GM12891 (cell line): Measurements from ENCODE around the gene RPUSD1.

Source experiments
- PAX5 ChIP-seq: IDR thresholded peaks from 2 replicates; pipeline ENCODE4 v1.6.1; 2011; ENCODE audit warnings: low read length, moderate library complexity, mild to moderate bottlenecking; ENCODE audit not compliant: insufficient read depth, severe bottlenecking
- POLR2A ChIP-seq: IDR thresholded peaks from 2 replicates; pipeline ENCODE4 v1.6.1; 2011; ENCODE audit warnings: low read depth, low read length, control low read depth
- POLR2AphosphoS5 ChIP-seq: IDR thresholded peaks from 2 replicates; pipeline ENCODE4 v1.6.1; 2011; ENCODE audit warnings: low read depth, low read length, control low read depth
- TAF1 ChIP-seq: IDR thresholded peaks from 2 replicates; pipeline ENCODE4 v1.6.1; 2011; ENCODE audit warnings: low read depth, low read length, control low read depth

GRCh38 chr16:794091-794822 lies 6.1 kb upstream of the RPUSD1 start:
- TF ChIP-seq POLR2AphosphoS5 (no peak), TAF1 (no peak), POLR2A (no peak), PAX5 (no peak)
